ENCODE measurements around the gene TMEM255B.
A peak's percentile ranks its signal among the peaks of the same experiment; 100 is the strongest.

The TMEM255B gene

GRCh38 chr13:113782472-113782871 lies 23.4 kb downstream of the TMEM255B start:
- no peak for TF ChIP-seq CTCF (IDR thresholded peaks at IDR 0.05; ENCODE audit: control insufficient read depth, insufficient read depth, low read depth, low read length, missing control alignments)
- DNase-seq (ENCODE audit: low read depth) = no peak

GRCh38 chr13:113783200-113783881 lies 24.3 kb downstream of the TMEM255B start:
- H3K4me3 ChIP-seq (ENCODE audit: control insufficient read depth, low read depth, low read length) = no peak overlapping the region
- TF ChIP-seq CTCF (IDR thresholded peaks at IDR 0.05; ENCODE audit: control insufficient read depth, insufficient read depth, low read depth, low read length, missing control alignments) = no peak
- DNase-seq (ENCODE audit: low read depth) = no peak

More at GRCh38 chr13:113782472-113782871, 23.4 kb downstream of the TMEM255B start:
- no peak overlapping the region for H3K4me3 ChIP-seq (ENCODE audit: control insufficient read depth, low read depth, low read length)

GRCh38 chr13:113783966-113784644 lies 25.1 kb downstream of the TMEM255B start:
- no peak for TF ChIP-seq CTCF (IDR thresholded peaks at IDR 0.05; ENCODE audit: control insufficient read depth, insufficient read depth, low read depth, low read length, missing control alignments)
- H3K4me3 ChIP-seq (ENCODE audit: control insufficient read depth, low read depth, low read length) = no peak overlapping the region
- no peak for DNase-seq (ENCODE audit: low read depth)

- TF ChIP-seq CTCF (IDR thresholded peaks at IDR 0.05; ENCODE audit: control insufficient read depth, insufficient read depth, low read depth, low read length, missing control alignments) = no peak
- no peak for DNase-seq (ENCODE audit: low read depth)
- H3K4me3 ChIP-seq (ENCODE audit: control insufficient read depth, low read depth, low read length) = no peak overlapping the region
Measured at GRCh38 chr13:113784645-113785024, 25.6 kb downstream of the TMEM255B start.

GRCh38 chr13:113785051-113786010 lies 26.3 kb downstream of the TMEM255B start:
- no peak for TF ChIP-seq CTCF (IDR thresholded peaks at IDR 0.05; ENCODE audit: control insufficient read depth, insufficient read depth, low read depth, low read length, missing control alignments)
- peak; percentile 84 for DNase-seq (ENCODE audit: low read depth)
- H3K4me3 ChIP-seq (ENCODE audit: control insufficient read depth, low read depth, low read length) = no peak overlapping the region

- TF ChIP-seq CTCF (IDR thresholded peaks at IDR 0.05; ENCODE audit: control insufficient read depth, insufficient read depth, low read depth, low read length, missing control alignments) = no peak
- DNase-seq (ENCODE audit: low read depth) = no peak
- no peak overlapping the region for H3K4me3 ChIP-seq (ENCODE audit: control insufficient read depth, low read depth, low read length)
Measured at GRCh38 chr13:113786262-113786841, 27.3 kb downstream of the TMEM255B start.

Data from AG09309 (cell line).